ENCODE measurements around the gene HSPA5. TPM values are rescaled to one million over a fixed set of nuclear protein-coding genes. Genes with fewer than 3 reads are reported as not detected.
"Not testable (repeated sequence)": the region's sequence is repeated elsewhere in the genome, so short reads cannot be mapped to it uniquely, and the experiment has no call there.

HSPA5 gene
- total and polyA plus RNA-seq, 7 donors, result 53.2 to 179 (median 89.7) TPM

- Histone ChIP-seq H3K27ac (peak overlapping the region; percentile 99), H3K27me3 (ENCODE audit: insufficient read depth in 3 of 3, low read length in 2 of 3) (no peaks in the 10 kb centered on the region), H3K4me3 (peak overlapping the region; percentile 95), H3K9me3 (no peaks in the 10 kb centered on the region), H3K4me1 (peaks cover 56% of the 10 kb centered on the region), H3K36me3 (ENCODE audit: insufficient read depth in 1 of 2, low read depth in 1 of 2) (peaks cover 3 to 54% of the 10 kb centered on the region in 2 donors)
- 14 to 16% (median 15%) methylated on average over 8 of the region's 8 CpGs for whole genome bisulfite sequencing, 3 donors
- no peak for TF ChIP-seq CTCF (IDR thresholded peaks at IDR 0.05)
- DNase-seq (no peak), ATAC-seq (no peak)
- intact Hi-C loops (cut with DNase I), result loop anchor here in 1 of 2 donors (5.0 kb wide), 2 partner anchors 38 to 303 kb away; partner anchors contain the start of gene RABEPK
Observed at GRCh38 chr9:125239631-125240597, 1.2 kb downstream of the HSPA5 start.

- H3K9me3 ChIP-seq, result no peaks in the 10 kb centered on the region
- ATAC-seq (no peak), DNase-seq (no peak)
- intact Hi-C loops (cut with DNase I), result no loop called here
- peaks cover 60% of the 10 kb centered on the region for H3K4me1 ChIP-seq
- peaks cover 4 to 61% of the 10 kb centered on the region in 2 donors for H3K36me3 ChIP-seq (ENCODE audit: insufficient read depth in 1 of 2, low read depth in 1 of 2)
- peak overlapping the region; percentile 95 for H3K4me3 ChIP-seq
- TF ChIP-seq CTCF (IDR thresholded peaks at IDR 0.05), result no peak
- 83 to 84% (median 83%) methylated on average over 14 of the region's 14 CpGs for WGBS, 3 donors
- H3K27ac ChIP-seq, result no peak overlapping the region
- H3K27me3 ChIP-seq (ENCODE audit: insufficient read depth in 3 of 3, low read length in 2 of 3), result no peaks in the 10 kb centered on the region
Observed at GRCh38 chr9:125238915-125239446, 2.2 kb downstream of the HSPA5 start.

- Histone ChIP-seq H3K4me1 (peaks cover 60% of the 10 kb centered on the region), H3K36me3 (ENCODE audit: insufficient read depth in 1 of 2, low read depth in 1 of 2) (peaks cover 4 to 68% of the 10 kb centered on the region in 2 donors), H3K4me3 (peak overlapping the region; percentile 95), H3K27ac (no peak overlapping the region), H3K27me3 (ENCODE audit: insufficient read depth in 3 of 3, low read length in 2 of 3) (no peaks in the 10 kb centered on the region), H3K9me3 (no peaks in the 10 kb centered on the region)
- WGBS, 3 donors, result 84 to 86% (median 86%) methylated on average over 7 of the region's 7 CpGs
- no peak for TF ChIP-seq CTCF (IDR thresholded peaks at IDR 0.05)
- intact Hi-C loops (cut with DNase I), result no loop called here
- ATAC-seq (no peak), DNase-seq (no peak)
Observed at GRCh38 chr9:125238127-125238914, 2.8 kb downstream of the HSPA5 start.

GRCh38 chr9:125236520-125237159 lies 4.5 kb downstream of the HSPA5 start:
- DNase-seq; H3K27ac ChIP-seq; H3K27me3 ChIP-seq (ENCODE audit: insufficient read depth in 3 of 3, low read length in 2 of 3); H3K9me3 ChIP-seq; intact Hi-C loops (cut with DNase I); ATAC-seq: not testable (repeated sequence)
- 70 to 75% (median 71%) methylated on average over 5 of the region's 5 CpGs for WGBS, 3 donors
- Histone ChIP-seq H3K4me1 (peaks cover 56% of the 10 kb centered on the region), H3K36me3 (ENCODE audit: insufficient read depth in 1 of 2, low read depth in 1 of 2) (peaks cover 4 to 79% of the 10 kb centered on the region in 2 donors), H3K4me3 (peak overlapping the region; percentile 95)

All from psoas muscle (tissue), 8 donors.